Loucy (cell line): Measurements from ENCODE around the gene GAS6.

Experiments
- EZH2phosphoT487 ChIP-seq: fragments of 200-600 bp; IDR thresholded peaks from 2 replicates; pipeline ENCODE4 v1.6.1; 2018; ENCODE audit warnings: antibody characterized with exemption, mild to moderate bottlenecking, moderate library complexity, borderline replicate concordance
- TF ChIP-seq, protein P1 (sequence below): fragments of 200-600 bp; sonication (generic); conservative IDR thresholded peaks from 2 replicates; pipeline ENCODE4 v1.5.1; 2014; ENCODE audit warnings: mild to moderate bottlenecking, antibody characterized with exemption, low read length

DNA sequence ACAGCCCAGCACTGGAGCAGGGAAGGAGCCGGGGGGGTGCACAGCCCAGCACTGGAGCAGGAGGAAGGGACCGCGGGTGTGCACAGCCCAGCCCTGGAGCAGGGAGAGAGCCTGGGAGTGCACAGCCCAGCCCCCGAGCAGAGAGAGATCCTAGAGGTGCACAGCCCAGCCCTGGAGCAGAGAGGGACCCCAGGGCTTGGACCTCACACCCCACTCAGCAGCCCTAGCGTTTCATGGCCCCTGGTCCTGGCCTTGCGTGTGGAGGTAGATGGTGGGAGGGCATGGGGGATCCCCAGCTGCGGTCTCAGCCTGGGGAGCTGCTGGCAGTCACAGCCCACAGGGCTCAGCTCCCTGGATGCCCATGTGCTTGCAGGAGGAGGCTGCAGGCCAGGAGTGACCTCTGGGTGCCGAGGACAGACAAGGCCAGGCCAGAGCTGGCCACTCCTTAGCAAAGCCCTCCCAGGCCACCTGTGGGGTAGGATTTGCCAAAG, 25.1 kb downstream of the GAS6 start:
- TF ChIP-seq, protein P1, sequence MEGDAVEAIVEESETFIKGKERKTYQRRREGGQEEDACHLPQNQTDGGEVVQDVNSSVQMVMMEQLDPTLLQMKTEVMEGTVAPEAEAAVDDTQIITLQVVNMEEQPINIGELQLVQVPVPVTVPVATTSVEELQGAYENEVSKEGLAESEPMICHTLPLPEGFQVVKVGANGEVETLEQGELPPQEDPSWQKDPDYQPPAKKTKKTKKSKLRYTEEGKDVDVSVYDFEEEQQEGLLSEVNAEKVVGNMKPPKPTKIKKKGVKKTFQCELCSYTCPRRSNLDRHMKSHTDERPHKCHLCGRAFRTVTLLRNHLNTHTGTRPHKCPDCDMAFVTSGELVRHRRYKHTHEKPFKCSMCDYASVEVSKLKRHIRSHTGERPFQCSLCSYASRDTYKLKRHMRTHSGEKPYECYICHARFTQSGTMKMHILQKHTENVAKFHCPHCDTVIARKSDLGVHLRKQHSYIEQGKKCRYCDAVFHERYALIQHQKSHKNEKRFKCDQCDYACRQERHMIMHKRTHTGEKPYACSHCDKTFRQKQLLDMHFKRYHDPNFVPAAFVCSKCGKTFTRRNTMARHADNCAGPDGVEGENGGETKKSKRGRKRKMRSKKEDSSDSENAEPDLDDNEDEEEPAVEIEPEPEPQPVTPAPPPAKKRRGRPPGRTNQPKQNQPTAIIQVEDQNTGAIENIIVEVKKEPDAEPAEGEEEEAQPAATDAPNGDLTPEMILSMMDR: no peak
- TF ChIP-seq EZH2phosphoT487: no peak
